Skeletal muscle cell (primary cell): ENCODE data around the gene TIAM1.

ENCODE experiments used
- DNase-seq: peaks from one replicate; pipeline ENCODE4 v3.0.0-alpha.2; 2010; ENCODE audit warnings: low read depth
- H3K4me3 ChIP-seq: 2 replicates; pipeline ENCODE4 v1.5.1; 2011; ENCODE audit warnings: low read depth, mild to moderate bottlenecking, control low read depth, low read length, moderate library complexity

Gene TIAM1

DNA sequence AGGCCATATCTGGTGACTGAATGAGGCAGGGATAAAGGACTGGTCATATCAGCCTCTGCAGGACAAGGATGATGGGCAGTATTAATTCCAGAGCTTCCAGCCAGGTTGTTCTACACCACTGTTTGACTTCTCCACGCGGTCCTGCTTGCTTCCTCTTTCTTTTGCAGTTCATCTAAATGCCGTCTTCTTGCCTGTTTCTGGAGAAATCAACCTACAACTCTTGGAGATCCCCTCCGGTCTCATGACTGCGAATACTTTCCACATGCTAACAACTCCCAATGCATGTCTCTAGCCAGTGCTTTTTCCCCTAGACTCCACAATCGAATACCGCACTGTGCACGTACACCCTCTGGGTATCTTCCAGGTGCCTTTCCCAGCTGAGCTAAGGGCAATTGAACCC lies 14.1 kb upstream of the TIAM1 start:
- DNase-seq: no peak
- H3K4me3 ChIP-seq: no peak overlapping the region

DNA sequence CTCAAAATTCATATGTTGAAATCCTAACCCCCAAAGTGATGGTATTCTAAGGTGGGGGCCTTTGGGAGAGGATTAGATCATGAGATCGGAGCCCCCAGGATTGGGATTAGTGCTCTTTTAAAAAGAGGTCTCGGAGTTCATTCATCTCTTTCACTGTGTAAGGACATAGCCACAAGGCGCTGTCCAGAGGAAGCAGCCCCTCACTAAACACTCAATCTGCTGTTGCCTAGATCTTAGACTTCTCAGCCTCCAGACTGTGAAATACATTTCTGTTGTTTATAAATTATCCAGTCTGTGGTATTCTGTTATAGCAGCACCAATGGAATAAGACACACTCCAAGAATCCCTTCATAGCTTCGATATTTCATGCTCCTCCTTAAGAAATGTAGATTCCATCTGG lies 12.4 kb upstream of the TIAM1 start:
- no peak for DNase-seq
- H3K4me3 ChIP-seq: no peak overlapping the region

DNA sequence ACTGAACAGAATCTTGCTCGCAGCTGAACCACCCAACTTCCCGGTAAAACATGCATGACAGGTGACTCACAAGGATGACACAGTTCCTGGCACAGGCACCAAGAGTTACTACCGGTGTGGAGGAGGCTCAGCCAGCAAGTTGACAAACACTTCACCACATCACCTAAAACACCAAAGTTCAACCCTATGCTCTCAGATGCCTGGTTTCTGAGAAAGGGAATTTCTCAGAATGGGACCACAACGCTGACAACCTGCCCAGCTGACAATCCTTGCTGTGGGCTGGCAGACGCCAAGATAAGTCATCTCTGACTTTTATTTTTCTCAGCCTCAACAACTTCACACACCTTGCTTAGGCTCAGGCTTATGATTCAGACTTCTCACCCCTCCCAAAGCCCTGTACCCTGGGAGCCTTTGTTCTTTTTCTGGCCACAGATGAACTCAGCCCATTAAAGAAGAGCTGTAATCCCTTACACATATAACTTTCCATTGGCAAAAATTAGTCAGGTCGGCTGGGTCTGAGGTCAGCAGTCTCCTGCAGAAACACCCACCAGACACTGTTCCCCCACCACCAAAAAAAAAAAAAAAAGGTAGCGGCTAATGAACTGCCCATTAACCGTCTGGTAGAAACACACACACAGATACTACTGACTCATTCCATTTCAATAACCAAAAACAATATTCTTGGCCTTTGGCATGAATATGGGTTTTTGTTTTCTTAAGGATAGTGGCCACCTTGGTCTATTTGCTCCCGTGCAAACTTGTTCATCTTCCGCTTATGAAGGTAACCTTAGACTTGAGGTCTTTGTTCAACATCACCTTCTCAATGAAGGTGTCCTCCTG lies 10.8 kb upstream of the TIAM1 start:
- peak; percentile 74 for DNase-seq
- H3K4me3 ChIP-seq: no peak overlapping the region

DNA sequence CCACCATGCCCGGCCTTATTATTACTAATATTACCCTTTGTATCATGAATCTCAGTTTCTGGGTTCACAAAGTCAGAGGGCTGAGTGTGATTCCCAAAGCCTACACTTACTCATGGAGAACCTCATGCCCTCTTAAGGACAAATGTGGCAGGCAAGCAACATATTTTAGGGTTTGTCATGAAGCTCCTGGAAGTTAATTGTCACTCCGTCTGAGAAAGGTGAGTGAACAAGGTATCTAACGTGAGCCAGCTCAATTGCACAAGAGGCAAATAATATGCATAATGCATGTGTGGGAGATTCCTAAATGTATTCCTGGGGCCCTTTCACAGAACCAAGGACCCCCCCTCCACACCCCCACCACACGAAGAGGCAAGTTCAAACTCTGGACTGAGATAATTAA lies 10.1 kb upstream of the TIAM1 start:
- no peak for DNase-seq

DNA sequence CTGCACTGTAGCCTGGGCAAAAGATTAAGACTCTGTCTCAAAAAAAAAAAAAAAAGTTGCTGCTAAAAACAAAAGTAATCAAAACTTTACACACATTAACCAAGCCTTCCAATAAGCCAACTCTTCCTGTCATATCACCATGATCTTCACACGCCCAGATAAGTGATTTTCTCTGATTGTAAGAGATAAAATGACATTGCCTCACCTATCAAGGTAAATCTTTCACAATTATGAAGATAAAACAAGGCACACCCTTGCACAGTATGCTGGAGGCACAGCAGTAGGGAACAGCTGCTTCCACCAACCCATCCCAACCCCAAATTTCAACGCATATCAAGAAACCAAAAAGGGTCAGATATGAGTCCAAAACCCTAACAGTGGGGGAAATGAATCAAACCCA lies 8.8 kb upstream of the TIAM1 start:
- no peak overlapping the region for H3K4me3 ChIP-seq
- no peak for DNase-seq

More for the DNA sequence above, 10.1 kb upstream of the TIAM1 start:
- no peak overlapping the region for H3K4me3 ChIP-seq

DNA sequence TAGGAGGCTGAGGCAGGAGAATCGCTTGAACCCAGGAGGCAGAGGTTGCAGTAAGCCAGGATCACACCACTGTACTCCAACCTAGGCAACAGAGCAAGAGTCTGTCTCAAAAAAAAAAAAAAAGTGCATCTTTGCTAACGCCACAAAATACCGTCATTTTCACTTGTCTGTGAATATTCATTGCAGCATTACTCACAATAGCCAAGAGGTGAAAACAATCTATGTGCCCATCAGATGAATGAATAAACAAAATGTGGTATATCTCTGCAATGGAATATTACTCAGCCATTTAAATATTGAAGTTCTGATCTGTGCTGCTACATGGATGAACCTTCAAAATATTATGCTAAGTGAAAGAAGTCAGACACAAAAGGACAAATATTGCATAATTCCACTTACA lies 7.9 kb upstream of the TIAM1 start:
- DNase-seq: no peak
- H3K4me3 ChIP-seq: no peak overlapping the region

DNA sequence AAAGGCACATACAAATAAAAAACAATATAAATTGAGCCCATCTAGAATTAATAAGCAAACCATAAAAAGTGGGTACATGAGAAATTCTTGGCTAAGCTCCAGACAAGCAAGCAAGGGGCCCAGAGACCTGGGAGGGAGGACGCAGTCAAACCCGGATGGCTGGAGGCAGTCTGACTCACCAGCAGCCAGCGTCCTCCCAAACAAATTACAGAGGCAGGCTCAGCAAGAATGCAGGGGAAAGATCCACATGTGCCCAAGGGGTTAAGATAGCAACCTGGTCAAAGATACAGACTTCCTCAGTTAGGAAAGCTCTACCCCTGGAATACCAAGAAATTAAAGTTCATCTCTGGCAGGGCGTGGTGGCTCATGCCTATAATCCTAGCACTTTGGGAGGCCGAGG lies 7.4 kb upstream of the TIAM1 start:
- no peak overlapping the region for H3K4me3 ChIP-seq
- peak; percentile 54 for DNase-seq

DNA sequence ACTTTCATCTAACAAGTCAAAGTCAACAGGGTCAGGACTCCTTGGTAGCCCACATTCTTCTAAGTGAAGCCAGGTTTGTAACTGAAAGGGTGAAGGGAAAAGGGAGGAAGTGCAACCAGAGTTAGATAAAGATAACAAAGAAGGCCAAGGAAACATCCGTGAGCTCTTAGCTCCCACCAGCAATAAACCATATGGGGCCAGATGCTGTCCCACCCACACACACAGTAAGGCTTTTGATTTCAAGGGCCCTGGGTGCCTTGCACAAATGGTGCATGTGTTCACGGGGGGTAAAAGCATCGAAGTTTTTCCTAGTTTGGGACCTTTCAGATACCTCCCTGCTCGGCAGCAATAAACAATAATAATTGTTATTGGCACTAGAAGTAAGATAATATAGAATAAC lies 5.1 kb upstream of the TIAM1 start:
- no peak overlapping the region for H3K4me3 ChIP-seq
- DNase-seq: no peak

DNA sequence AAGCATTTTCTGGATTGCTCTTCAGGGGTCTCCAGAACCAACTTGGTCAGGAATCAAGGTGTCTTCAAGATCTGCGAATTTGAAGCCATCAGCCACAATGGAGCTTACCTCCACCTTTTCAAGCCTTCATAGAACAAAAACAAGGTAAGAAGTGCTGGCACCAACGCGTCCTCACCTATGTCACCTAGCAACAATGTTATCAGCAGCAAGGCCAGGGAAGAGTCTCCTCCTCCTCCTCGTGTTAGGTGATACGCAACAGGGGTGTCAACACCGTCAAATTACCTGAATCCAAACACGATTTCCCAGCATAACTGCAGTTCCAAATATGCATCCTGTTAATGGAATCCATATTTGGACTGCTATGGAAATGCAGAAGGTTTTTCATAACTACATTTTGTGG lies 4.1 kb upstream of the TIAM1 start:
- no peak overlapping the region for H3K4me3 ChIP-seq
- no peak for DNase-seq

DNA sequence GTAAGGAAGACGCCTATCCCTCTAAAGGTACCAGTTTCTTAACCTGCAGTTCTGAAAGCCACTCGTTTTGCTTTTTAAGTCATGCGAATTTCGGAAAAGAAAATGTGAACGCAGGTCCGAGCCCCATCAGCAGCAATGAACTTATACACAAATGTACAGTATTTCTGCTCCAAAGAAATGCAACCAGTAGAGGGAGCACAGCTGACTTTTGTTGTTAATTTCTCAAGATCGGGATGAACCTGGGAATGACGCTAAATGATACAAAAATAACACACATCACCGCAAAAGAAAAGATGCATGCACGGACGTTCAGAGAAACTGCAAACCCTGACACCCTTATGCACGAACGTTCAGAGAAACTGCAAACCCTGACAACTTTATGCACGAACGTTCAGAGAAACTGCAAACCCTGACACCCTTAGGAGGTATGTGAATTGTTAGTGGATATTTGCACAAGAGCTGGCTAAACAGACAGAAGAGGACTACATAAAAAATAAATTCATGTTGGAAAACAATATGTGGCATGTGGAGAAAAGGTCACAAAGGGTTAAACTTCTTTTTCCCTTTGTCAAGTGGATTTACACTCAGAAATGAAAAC lies 3.5 kb upstream of the TIAM1 start:
- no peak for DNase-seq
- H3K4me3 ChIP-seq: no peak overlapping the region

DNA sequence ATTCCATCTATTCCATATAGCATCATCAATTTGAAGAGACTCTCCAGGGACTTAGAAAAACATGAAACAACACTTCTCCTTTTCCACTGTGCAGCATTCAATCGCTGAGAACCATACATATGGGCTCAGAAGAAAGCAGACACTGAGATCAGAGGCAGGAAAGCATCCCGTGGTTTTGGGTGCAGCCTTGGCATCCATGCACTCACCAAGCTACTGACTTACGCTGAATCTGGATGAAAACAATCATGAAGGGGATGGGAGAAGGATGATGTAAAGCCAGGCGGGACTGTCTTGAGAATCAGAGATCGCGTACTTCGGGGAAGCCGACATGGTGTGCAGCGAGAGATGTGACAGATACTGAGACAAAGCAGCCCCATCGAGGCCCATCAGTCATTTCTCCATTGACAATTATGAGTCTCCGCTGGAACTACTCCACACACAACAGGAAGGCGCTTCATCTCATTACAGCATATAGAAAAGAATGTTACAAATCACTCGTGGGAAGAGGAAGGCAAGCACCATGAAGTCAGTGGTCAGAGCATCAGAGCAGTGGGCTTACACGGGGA lies 2.3 kb upstream of the TIAM1 start:
- H3K4me3 ChIP-seq: no peak overlapping the region
- no peak for DNase-seq

DNA sequence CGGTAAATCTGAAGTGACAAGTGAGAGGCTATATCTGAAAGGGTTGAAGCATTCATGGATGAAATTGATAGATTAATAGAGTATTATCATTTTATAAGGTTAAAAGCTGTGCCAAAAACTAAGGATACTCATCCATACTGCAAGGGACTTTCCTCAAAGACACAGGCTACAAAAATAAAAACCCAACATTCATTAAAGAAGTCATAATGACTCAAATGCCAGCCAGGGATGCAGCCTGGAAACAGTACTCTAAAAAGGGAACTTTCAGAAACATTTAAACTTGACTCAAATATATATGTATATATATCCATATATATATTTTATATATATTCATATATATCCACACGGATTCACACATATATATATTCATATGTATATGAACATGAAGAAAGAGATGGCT lies 1.1 kb upstream of the TIAM1 start:
- no peak overlapping the region for H3K4me3 ChIP-seq
- no peak for DNase-seq

DNA sequence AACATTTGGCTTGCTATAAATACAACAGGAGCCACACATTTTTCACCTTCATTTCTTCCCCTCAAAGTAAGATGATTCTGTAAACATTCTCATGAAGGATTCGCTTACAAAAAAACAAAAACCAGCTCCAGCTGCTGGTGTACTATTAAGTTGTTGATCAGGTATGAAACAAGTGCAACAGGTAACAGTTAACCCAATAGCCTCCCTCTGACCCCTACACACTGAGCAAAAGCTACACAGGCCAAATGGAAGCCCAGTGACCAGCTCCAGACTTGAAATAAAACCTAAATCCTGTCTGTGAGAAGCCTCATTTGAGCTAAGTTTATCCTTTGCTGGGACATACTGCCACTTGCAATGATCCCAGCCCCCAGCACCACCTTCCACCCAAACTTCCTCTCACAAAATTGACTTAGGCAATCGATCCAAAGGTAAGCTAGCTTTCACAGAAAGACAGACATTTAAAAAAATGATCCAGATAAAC lies 991 bp downstream of the TIAM1 start:
- no peak for DNase-seq
- H3K4me3 ChIP-seq: peak overlapping the region; percentile 73

DNA sequence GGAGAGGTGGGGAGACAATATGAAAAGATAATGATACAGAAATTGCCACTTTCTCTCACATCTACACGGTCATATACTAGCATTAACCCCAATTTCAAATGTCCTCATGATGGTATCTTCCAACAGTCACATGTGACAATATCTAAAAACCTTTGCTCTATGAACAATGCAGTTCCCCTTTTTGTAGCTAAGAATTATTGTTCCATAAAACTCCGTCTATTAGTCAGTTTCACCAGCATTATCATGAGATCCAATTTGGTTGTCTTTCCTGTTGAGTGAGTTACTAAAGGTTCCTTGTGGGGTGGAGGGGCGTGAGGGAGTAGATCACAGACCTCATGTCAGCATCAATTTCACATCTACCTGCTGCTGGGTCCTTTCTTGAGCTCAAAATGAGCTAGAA lies 1.7 kb downstream of the TIAM1 start:
- no peak overlapping the region for H3K4me3 ChIP-seq
- DNase-seq: no peak

DNA sequence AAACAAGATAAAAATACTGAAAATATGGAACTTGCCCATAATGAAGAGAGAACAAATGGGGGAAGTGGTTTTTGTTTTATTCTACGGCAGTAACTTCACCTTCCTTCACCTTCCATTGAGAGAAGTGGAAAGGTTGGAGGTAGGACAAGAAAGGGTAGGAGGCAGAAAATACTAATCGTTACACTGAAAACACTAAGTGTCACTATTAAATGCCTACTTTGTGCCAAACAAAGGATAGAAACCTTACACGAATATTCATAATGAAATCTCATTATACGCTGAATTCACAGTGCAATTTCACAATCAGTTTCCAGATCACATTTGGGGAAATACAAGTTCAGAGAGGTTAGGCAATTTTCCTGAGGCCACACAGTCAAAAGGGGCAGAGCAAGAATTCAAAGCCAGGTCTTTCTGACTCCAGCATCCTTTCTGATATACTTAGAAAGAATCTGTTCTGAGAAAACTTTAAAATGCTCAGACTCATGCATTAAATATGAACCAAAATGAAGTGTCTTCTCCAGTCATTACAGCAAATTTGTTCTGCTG lies 3.0 kb downstream of the TIAM1 start:
- no peak overlapping the region for H3K4me3 ChIP-seq
- no peak for DNase-seq

DNA sequence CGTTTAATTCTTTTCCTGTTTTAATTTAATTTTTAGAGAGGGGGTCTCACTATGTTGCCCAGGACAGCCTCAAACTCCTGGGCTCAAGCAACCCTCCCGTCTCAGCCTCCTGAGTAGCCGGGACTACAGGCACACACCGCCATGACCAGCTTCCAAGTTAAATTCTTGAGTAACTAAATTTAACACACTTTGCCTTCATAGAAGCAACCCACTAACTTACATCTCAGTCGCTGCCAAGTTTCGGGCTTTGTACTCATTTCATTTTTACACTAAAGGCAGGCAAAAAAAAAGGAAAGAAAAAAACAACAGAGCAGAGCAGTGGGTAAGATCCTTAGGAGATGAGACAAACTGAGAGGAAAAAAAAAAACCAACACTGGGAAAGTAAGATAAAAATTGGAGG lies 3.5 kb downstream of the TIAM1 start:
- no peak for DNase-seq

DNA sequence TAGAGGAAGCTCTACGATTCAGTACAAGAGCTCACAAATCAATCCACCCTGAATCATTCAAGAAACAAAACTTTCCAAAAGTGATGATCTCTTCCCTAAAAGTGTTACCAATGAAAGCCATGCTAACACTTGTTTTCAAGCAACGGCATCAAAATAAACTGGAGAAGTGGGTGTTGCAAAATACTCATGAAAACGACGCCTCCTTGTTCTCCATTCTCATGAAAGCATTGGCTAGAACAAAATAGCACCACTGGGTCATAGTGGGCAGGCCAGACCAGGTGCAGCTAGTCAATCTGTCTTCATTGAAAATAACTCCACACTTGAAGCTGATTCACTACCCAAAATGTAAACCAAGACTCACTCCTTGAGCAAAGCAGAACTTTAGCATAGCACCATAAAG lies 4.3 kb downstream of the TIAM1 start:
- no peak for DNase-seq
- H3K4me3 ChIP-seq: no peak overlapping the region

More for the DNA sequence above, 3.5 kb downstream of the TIAM1 start:
- H3K4me3 ChIP-seq: no peak overlapping the region

DNA sequence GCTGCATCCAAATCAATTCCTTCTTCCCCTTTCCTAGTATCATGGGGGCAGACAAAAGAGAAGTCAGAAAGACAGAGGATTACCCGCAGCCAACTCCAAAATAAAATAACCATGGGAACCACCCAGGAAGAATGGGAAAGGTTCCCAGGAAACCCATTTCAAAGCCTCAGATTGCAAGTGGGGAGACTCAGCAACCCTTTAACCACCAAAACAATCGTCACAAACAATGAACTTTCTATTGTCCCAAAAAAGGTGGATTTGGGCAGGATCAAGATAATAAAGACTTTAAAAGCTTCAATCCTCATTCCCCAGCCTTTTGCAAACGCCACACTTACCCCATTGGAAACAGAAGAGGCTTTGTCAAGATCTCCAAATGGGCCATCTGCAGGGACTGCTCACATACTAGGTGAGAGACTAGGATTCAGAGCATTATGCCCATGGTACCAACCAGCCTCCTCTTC lies 5.1 kb downstream of the TIAM1 start:
- H3K4me3 ChIP-seq: no peak overlapping the region
- no peak for DNase-seq

DNA sequence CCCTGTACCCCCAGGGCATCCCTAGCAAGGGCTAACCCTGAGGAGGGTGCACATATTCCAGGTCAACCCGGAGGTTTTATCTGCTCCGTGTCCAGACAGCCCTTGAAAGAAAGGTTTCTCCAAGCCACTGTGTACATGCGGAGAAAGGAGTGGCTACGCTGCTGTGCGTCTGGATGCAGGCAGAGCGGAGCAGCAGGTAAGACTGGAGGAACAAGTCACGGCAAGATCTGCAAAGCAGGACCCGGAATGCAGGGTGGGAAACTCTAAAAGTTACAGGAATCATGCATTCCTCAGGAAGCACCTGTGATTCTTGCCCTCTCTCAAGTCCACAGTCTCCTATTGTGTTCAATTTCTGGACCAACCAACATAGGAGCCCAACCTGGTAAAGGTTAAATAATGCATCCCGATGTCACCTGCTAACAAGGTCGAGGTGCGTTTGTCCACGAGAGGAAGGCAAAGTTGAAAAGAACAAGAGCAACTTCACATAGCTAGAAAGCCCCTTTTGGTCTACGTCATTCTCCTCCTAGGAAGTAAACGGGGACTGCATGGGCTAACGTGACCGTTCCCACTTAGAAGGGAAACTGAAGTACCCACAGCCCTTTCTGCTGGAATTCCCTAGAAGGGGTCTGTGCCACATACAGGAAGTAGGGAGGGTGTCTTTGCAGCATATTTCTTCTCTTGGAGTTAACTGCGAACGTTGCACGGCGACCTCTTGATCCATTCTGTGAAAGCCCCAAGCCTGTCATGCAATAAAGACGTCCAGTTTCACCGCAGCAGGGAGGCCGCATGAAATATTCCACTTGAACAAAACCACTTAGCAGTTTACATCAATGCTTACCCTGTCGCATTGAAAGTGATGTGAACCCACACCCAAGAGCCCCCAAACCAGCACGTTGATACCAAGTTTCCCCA lies 5.8 kb downstream of the TIAM1 start:
- H3K4me3 ChIP-seq: no peak overlapping the region
- no peak for DNase-seq
